Stimulated activated CD4-positive, alpha-beta T cell treated with anti-CD3 and anti-CD28 coated beads, TNF-alpha, amount 100 ng/mL, for 48 hours (primary cell): ENCODE results near the gene PRR14L.
"Not testable (repeated sequence)": the region's sequence is repeated elsewhere in the genome, so short reads cannot be mapped to it uniquely, and the experiment has no call there.

ENCODE experiments used
- DNase-seq, 3 donors: peaks; one replicate each; pipeline ENCODE4 v3.0.0-alpha.2; 2020; ENCODE audit warnings: low read depth in 3 of 3

The PRR14L gene

GRCh38 chr22:31749636-31750364 is at the start of gene PRR14L:
Gene PRR14L, minus strand, starts transcription at chr22:31750132. Its CDS starts 11,272 bp downstream, at chr22:31738860.
- DNase-seq: peak; percentile 98 to 99 (median 99)

GRCh38 chr22:31799358-31799757 is 49.4 kb upstream of the PRR14L start:
- not testable (repeated sequence) for DNase-seq

- DNase-seq: no peak
These were observed 40.3 kb upstream of the PRR14L start for GRCh38 chr22:31790240-31790639.

GRCh38 chr22:31789803-31790202 is 39.9 kb upstream of the PRR14L start:
- DNase-seq: no peak

GRCh38 chr22:31776231-31776630 is 26.3 kb upstream of the PRR14L start:
- DNase-seq: no peak

GRCh38 chr22:31773416-31773815 is 23.5 kb upstream of the PRR14L start:
- DNase-seq: no peak

- DNase-seq: no peak
These were observed 18.6 kb upstream of the PRR14L start for GRCh38 chr22:31768422-31769059.

- no peak for DNase-seq
These were observed 14.9 kb upstream of the PRR14L start for GRCh38 chr22:31764785-31765184.

GRCh38 chr22:31758860-31759259 is 8.9 kb upstream of the PRR14L start:
- DNase-seq: not testable (repeated sequence)

- no peak for DNase-seq
These were observed 7.3 kb upstream of the PRR14L start for GRCh38 chr22:31757265-31757664.

GRCh38 chr22:31754813-31755212 is 4.9 kb upstream of the PRR14L start:
- no peak for DNase-seq

GRCh38 chr22:31753634-31754501 is 3.9 kb upstream of the PRR14L start, which contains the start of gene DEPDC5:
Gene DEPDC5, plus strand, starts transcription at chr22:31754019. Its CDS starts 903 bp downstream, at chr22:31754922.
- peak; percentile 91 to 93 (median 91) for DNase-seq

GRCh38 chr22:31753005-31753633 is 3.2 kb upstream of the PRR14L start:
- no peak for DNase-seq

GRCh38 chr22:31752096-31752847 is 2.3 kb upstream of the PRR14L start:
- no peak for DNase-seq

GRCh38 chr22:31750365-31751284 is 693 bp upstream of the PRR14L start:
- no peak for DNase-seq

GRCh38 chr22:31748490-31748889 is 1.4 kb downstream of the PRR14L start:
- no peak for DNase-seq

GRCh38 chr22:31747441-31747840 is 2.5 kb downstream of the PRR14L start:
- no peak for DNase-seq

GRCh38 chr22:31743871-31744270 is 6.1 kb downstream of the PRR14L start:
- DNase-seq: no peak

GRCh38 chr22:31742682-31743081 is 7.2 kb downstream of the PRR14L start:
- DNase-seq: no peak

GRCh38 chr22:31742115-31742514 is 7.8 kb downstream of the PRR14L start:
- DNase-seq: no peak
